Measurements from ENCODE around the gene CA6.
"Not testable (repeated sequence)": the region's sequence is repeated elsewhere in the genome, so short reads cannot be mapped to it uniquely, and the experiment has no call there.

Gene CA6

GRCh38 chr1:9004031-9004699 is 58.5 kb downstream of the CA6 start:
- no peak for DNase-seq (ENCODE audit: low read depth in 2 of 3, low spot score in 2 of 3)

GRCh38 chr1:9004700-9005394 is 59.2 kb downstream of the CA6 start:
- DNase-seq (ENCODE audit: low read depth in 2 of 3, low spot score in 2 of 3), result peak; percentile 54 to 88 (median 76)

- DNase-seq (ENCODE audit: low read depth in 2 of 3, low spot score in 2 of 3), result no peak
Measured at GRCh38 chr1:9005395-9005708, 59.7 kb downstream of the CA6 start.

GRCh38 chr1:9006956-9007615 is 61.4 kb downstream of the CA6 start:
- DNase-seq (ENCODE audit: low read depth in 2 of 3, low spot score in 2 of 3), result no peak

GRCh38 chr1:9008236-9008635 is 62.6 kb downstream of the CA6 start:
- no peak for DNase-seq (ENCODE audit: low read depth in 2 of 3, low spot score in 2 of 3)

GRCh38 chr1:9009438-9010370 is 64.0 kb downstream of the CA6 start:
- DNase-seq (ENCODE audit: low read depth in 2 of 3, low spot score in 2 of 3), result no peak

GRCh38 chr1:9010781-9011323 is 65.2 kb downstream of the CA6 start:
- DNase-seq (ENCODE audit: low read depth in 2 of 3, low spot score in 2 of 3), result no peak

- no peak for DNase-seq (ENCODE audit: low read depth in 2 of 3, low spot score in 2 of 3)
Measured at GRCh38 chr1:9013819-9014218, 68.2 kb downstream of the CA6 start.

GRCh38 chr1:9014475-9015375 is 69.1 kb downstream of the CA6 start:
- DNase-seq (ENCODE audit: low read depth in 2 of 3, low spot score in 2 of 3), result no peak

GRCh38 chr1:9016455-9016854 is 70.8 kb downstream of the CA6 start:
- no peak for DNase-seq (ENCODE audit: low read depth in 2 of 3, low spot score in 2 of 3)

- DNase-seq (ENCODE audit: low read depth in 2 of 3, low spot score in 2 of 3), result no peak
Measured at GRCh38 chr1:9018333-9018732, 72.7 kb downstream of the CA6 start.

GRCh38 chr1:9019896-9020295 is 74.2 kb downstream of the CA6 start:
- no peak for DNase-seq (ENCODE audit: low read depth in 2 of 3, low spot score in 2 of 3)

- no peak for DNase-seq (ENCODE audit: low read depth in 2 of 3, low spot score in 2 of 3)
Measured at GRCh38 chr1:9020305-9020704, 74.6 kb downstream of the CA6 start.

- not testable (repeated sequence) for DNase-seq (ENCODE audit: low read depth in 2 of 3, low spot score in 2 of 3)
Measured at GRCh38 chr1:9022026-9022738, 76.5 kb downstream of the CA6 start.

- no peak for DNase-seq (ENCODE audit: low read depth in 2 of 3, low spot score in 2 of 3)
Measured at GRCh38 chr1:9022773-9023172, 77.1 kb downstream of the CA6 start.

Measured in activated CD8-positive, alpha-beta memory T cell treated with anti-CD3 and anti-CD28 coated beads for 48 hours (primary cell).